Stimulated activated naive CD8-positive, alpha-beta T cell treated with anti-CD3 and anti-CD28 coated beads, Interleukin-15, amount 100 ng/mL, for 72 hours (primary cell): ENCODE results near the gene UNC45A.

Experiments used
- ATAC-seq: fragments of 150-1000 bp; cut with Tn5 transposase; 2 replicates; pipeline ENCODE4 v1.10.0; 2021; ENCODE audit warnings: mild to moderate bottlenecking, moderate library complexity
- DNase-seq, 2 donors: peaks; one replicate each; pipeline ENCODE4 v3.0.0; 2021 to 2022
- H3K27ac Mint-ChIP-seq, 2 donors: one replicate each; pipeline ENCODE4 v1.8.0; 2022; ENCODE audit warnings: mild to moderate bottlenecking in 2 of 2, mixed read lengths in 2 of 2, moderate library complexity in 2 of 2
- H3K27me3 Mint-ChIP-seq: one replicate; pipeline ENCODE4 v1.8.0; 2022; ENCODE audit warnings: mixed read lengths
- H3K4me1 Mint-ChIP-seq: one replicate; pipeline ENCODE4 v1.8.0; 2022; ENCODE audit warnings: mild to moderate bottlenecking, mixed read lengths
- H3K4me3 Mint-ChIP-seq, 2 donors: one replicate each; pipeline ENCODE4 v1.8.0; 2022; ENCODE audit warnings: mild to moderate bottlenecking in 2 of 2, mixed read lengths in 2 of 2, moderate library complexity in 1 of 2
- H3K9me3 Mint-ChIP-seq, 2 donors: one replicate each; pipeline ENCODE4 v1.8.0; 2022; ENCODE audit warnings: mixed read lengths in 2 of 2

The UNC45A gene

GRCh38 chr15:90946941-90947576 is 12.0 kb downstream of the UNC45A start:
- H3K27ac Mint-ChIP-seq: no peak overlapping the region
- H3K4me1 Mint-ChIP-seq: no peaks in the 10 kb centered on the region
- H3K4me3 Mint-ChIP-seq: no peak overlapping the region
- no peak for ATAC-seq
- DNase-seq: no peak
- no peaks in the 10 kb centered on the region for H3K27me3 Mint-ChIP-seq
- no peaks in the 10 kb centered on the region for H3K9me3 Mint-ChIP-seq

- H3K27me3 Mint-ChIP-seq: no peaks in the 10 kb centered on the region
- H3K4me1 Mint-ChIP-seq: no peaks in the 10 kb centered on the region
- DNase-seq (no peak), ATAC-seq (no peak)
- H3K9me3 Mint-ChIP-seq: no peaks in the 10 kb centered on the region
- H3K27ac Mint-ChIP-seq: no peak overlapping the region
- H3K4me3 Mint-ChIP-seq: no peak overlapping the region
Observed at GRCh38 chr15:90947577-90948357, 12.7 kb downstream of the UNC45A start.

- Mint-ChIP-seq H3K9me3 (no peaks in the 10 kb centered on the region), H3K27ac (no peak overlapping the region)
- ATAC-seq: no peak
Observed at GRCh38 chr15:90948506-90948905, 13.4 kb downstream of the UNC45A start.

GRCh38 chr15:90949979-90950675 is 15.0 kb downstream of the UNC45A start:
- Mint-ChIP-seq H3K27ac (no peak overlapping the region), H3K27me3 (no peaks in the 10 kb centered on the region), H3K4me3 (no peak overlapping the region), H3K9me3 (no peaks in the 10 kb centered on the region), H3K4me1 (peaks cover 14% of the 10 kb centered on the region)
- DNase-seq (no peak), ATAC-seq (no peak)

More at GRCh38 chr15:90948506-90948905, 13.4 kb downstream of the UNC45A start:
- Mint-ChIP-seq H3K4me3 (no peak overlapping the region), H3K4me1 (peaks cover under 1% of the 10 kb centered on the region), H3K27me3 (no peaks in the 10 kb centered on the region)
- no peak for DNase-seq

- H3K9me3 Mint-ChIP-seq: no peaks in the 10 kb centered on the region
- H3K4me3 Mint-ChIP-seq: no peak overlapping the region
- DNase-seq (no peak), ATAC-seq (no peak)
- H3K27ac Mint-ChIP-seq: no peak overlapping the region
- H3K4me1 Mint-ChIP-seq: peaks cover 14% of the 10 kb centered on the region
- no peaks in the 10 kb centered on the region for H3K27me3 Mint-ChIP-seq
Observed at GRCh38 chr15:90950676-90951075, 15.6 kb downstream of the UNC45A start.

GRCh38 chr15:90952901-90953677 is 18.0 kb downstream of the UNC45A start:
- Mint-ChIP-seq H3K9me3 (no peaks in the 10 kb centered on the region), H3K27ac (no peak overlapping the region), H3K27me3 (no peaks in the 10 kb centered on the region), H3K4me1 (peaks cover 20% of the 10 kb centered on the region), H3K4me3 (no peak overlapping the region)
- no peak for DNase-seq
- ATAC-seq: no peak

- no peaks in the 10 kb centered on the region for H3K9me3 Mint-ChIP-seq
- ATAC-seq (no peak), DNase-seq (no peak)
- H3K4me3 Mint-ChIP-seq: peak overlapping the region; percentile 89 to 95
- peak overlapping the region; percentile 97 to 100 for H3K27ac Mint-ChIP-seq
- H3K4me1 Mint-ChIP-seq: peaks cover 20% of the 10 kb centered on the region
- no peaks in the 10 kb centered on the region for H3K27me3 Mint-ChIP-seq
Observed at GRCh38 chr15:90953947-90954711, 19.0 kb downstream of the UNC45A start.

GRCh38 chr15:90954712-90955623 is 19.9 kb downstream of the UNC45A start, which contains the start of gene RCCD1:
TSS of gene RCCD1 (plus strand) at chr15:90954884. CDS start at chr15:90956735, 1,851 bp downstream.
- Mint-ChIP-seq H3K27ac (peak within 1 kb of the TSS; percentile 97 to 100), H3K4me3 (peak within 1 kb of the TSS; percentile 89 to 95), H3K4me1 (peaks cover 27% of the 10 kb centered on the region), H3K27me3 (no peaks in the 10 kb centered on the region), H3K9me3 (no peaks in the 10 kb centered on the region)
- peak; percentile 86 to 94 for DNase-seq
- ATAC-seq: peak; percentile 95

- Mint-ChIP-seq H3K4me3 (peak overlapping the region; percentile 89 to 95), H3K27me3 (no peaks in the 10 kb centered on the region), H3K9me3 (no peaks in the 10 kb centered on the region), H3K4me1 (peaks cover 27% of the 10 kb centered on the region), H3K27ac (peak overlapping the region; percentile 97 to 100)
- DNase-seq (no peak), ATAC-seq (no peak)
Observed at GRCh38 chr15:90955624-90956273, 20.7 kb downstream of the UNC45A start.

GRCh38 chr15:90956274-90957030 is 21.4 kb downstream of the UNC45A start:
- DNase-seq (peak; percentile 45 to 52), ATAC-seq (no peak)
- peak overlapping the region; percentile 89 to 95 for H3K4me3 Mint-ChIP-seq
- peak overlapping the region in 1 of 2 donors; percentile 57 for H3K27ac Mint-ChIP-seq
- H3K9me3 Mint-ChIP-seq: no peaks in the 10 kb centered on the region
- peaks cover 27% of the 10 kb centered on the region for H3K4me1 Mint-ChIP-seq
- no peaks in the 10 kb centered on the region for H3K27me3 Mint-ChIP-seq

GRCh38 chr15:90957031-90957790 is 22.1 kb downstream of the UNC45A start:
- no peak for DNase-seq
- Mint-ChIP-seq H3K4me3 (peak overlapping the region; percentile 89 to 95), H3K27ac (peak overlapping the region in 1 of 2 donors; percentile 80), H3K27me3 (no peaks in the 10 kb centered on the region), H3K9me3 (no peaks in the 10 kb centered on the region), H3K4me1 (peaks cover 27% of the 10 kb centered on the region)
- ATAC-seq: no peak

- Mint-ChIP-seq H3K4me1 (peaks cover 27% of the 10 kb centered on the region), H3K27ac (peak overlapping the region in 1 of 2 donors; percentile 80), H3K4me3 (peak overlapping the region; percentile 43 to 67), H3K27me3 (no peaks in the 10 kb centered on the region), H3K9me3 (no peaks in the 10 kb centered on the region)
- ATAC-seq (no peak), DNase-seq (no peak)
Observed at GRCh38 chr15:90957791-90958190, 22.7 kb downstream of the UNC45A start.
